GM18519 (cell line): ENCODE data around the gene IFITM5.
"Not testable (repeated sequence)": the region's sequence is repeated elsewhere in the genome, so short reads cannot be mapped to it uniquely, and the experiment has no call there.

Experiments
- ATAC-seq: cut with Tn5 transposase; IDR thresholded peaks from one replicate; pipeline ENCODE4 v1.9.1; 2021; ENCODE audit warnings: mild to moderate bottlenecking, moderate library complexity; ENCODE audit not compliant: unreplicated experiment, low FRiP score

Gene IFITM5

GRCh38 chr11:299081-299891, at the start of gene IFITM5:
Gene IFITM5 (minus strand): TSS chr11:299526. CDS start chr11:299490, 36 bp downstream.
- ATAC-seq = no peak

GRCh38 chr11:346529-346928, 47.2 kb upstream of the IFITM5 start:
- ATAC-seq = no peak

GRCh38 chr11:344836-345578, 45.7 kb upstream of the IFITM5 start:
- no peak for ATAC-seq

- no peak for ATAC-seq
Measured at GRCh38 chr11:342328-342727, 43.0 kb upstream of the IFITM5 start.

GRCh38 chr11:340539-341512, 41.5 kb upstream of the IFITM5 start:
- ATAC-seq = no peak

- no peak for ATAC-seq
Measured at GRCh38 chr11:339963-340362, 40.6 kb upstream of the IFITM5 start.

GRCh38 chr11:337711-338110, 38.4 kb upstream of the IFITM5 start:
- ATAC-seq = no peak

GRCh38 chr11:336659-337198, 37.4 kb upstream of the IFITM5 start:
- ATAC-seq = no peak

GRCh38 chr11:335779-336658, 36.7 kb upstream of the IFITM5 start:
- ATAC-seq = no peak

- ATAC-seq = no peak
Measured at GRCh38 chr11:334264-334994, 35.1 kb upstream of the IFITM5 start.

GRCh38 chr11:333616-334263, 34.4 kb upstream of the IFITM5 start:
- not testable (repeated sequence) for ATAC-seq

GRCh38 chr11:332651-333480, 33.5 kb upstream of the IFITM5 start:
- ATAC-seq = no peak

GRCh38 chr11:331358-332060, 32.2 kb upstream of the IFITM5 start:
- no peak for ATAC-seq

GRCh38 chr11:330694-331357, 31.5 kb upstream of the IFITM5 start:
- ATAC-seq = no peak

- no peak for ATAC-seq
Measured at GRCh38 chr11:330307-330693, 31.0 kb upstream of the IFITM5 start.

- no peak for ATAC-seq
Measured at GRCh38 chr11:329886-330253, 30.5 kb upstream of the IFITM5 start.
